Activated effector memory CD4-positive, alpha-beta T cell treated with Interleukin-2 at 50 U/mL for 16 hours (primary cell): ENCODE measurements around the gene FRYL.

Source experiments
- DNase-seq: peaks from one replicate; pipeline ENCODE4 v3.0.0-alpha.2; 2020

The FRYL gene

DNA sequence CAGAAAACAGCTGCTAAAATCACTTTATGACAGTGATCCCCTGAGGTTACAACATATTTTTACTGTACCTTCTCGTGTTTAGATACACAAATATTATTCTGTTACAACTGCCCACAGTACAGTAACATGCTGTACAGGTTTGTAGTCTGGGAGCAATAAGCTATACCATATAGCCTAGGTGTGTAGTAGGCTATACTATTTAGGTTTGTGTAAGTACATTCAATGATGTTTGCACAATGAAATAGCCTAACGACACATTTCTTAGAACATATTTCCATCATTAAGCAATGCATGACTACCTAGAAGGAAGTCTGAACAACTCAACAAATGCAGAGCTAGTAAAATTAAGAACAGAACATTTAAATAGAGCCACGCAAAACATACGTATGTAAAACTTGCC is 177.3 kb downstream of the FRYL start:
- DNase-seq = no peak

DNA sequence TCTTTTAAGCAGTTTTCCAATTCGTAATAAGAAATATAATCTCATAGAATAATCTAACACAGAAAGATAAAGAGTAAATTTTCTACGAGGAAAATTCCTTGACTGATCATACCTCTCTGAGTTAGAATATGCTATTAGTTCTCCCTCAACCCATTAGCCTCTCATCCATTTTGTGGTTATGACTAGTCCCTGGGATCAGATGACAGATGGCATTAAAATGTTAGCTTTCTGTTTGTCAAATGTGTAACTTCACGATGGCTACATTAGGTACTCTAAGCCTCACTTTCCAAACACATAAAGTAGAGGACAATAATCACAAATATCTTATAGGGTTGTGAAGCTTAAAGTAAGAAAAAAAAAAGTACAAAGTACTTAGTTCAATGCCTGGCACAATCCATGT is 177.9 kb downstream of the FRYL start:
- no peak for DNase-seq

DNA sequence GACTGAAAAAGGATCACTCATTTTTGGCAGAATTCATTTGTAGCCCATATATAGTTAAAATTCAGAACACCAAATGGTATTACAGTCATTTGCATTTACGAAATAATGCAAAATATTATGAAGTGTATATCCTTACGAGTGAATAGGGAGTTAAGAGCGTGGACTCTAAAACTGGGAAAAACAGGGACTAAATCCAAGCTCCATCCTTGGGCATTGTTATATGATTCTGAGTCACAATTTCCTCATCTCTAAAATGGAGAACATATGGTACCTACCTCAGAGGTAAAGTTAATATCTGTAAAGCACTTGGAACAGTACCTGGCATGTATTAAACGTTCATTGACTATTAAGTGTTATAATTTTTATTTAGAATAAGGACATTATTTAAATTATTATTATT is 183.7 kb downstream of the FRYL start:
- no peak for DNase-seq

DNA sequence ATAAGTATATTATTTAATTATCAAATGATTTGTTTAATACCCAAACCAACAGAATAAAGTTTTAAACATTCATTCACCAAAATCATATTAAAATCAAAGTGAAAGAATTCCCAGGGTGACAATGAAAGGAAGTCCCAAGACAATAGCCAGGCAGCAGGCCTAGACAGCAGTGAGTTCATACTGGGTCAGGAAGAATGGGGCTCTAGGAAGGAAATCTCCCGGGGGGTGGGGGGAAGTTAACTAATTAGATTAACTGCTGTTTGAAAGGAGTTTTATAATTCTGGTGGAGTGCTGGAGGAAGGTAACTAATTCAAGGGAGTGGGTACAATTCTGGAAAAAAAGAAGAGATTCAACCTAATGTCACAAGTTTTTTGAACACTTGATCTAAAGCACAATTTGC is 185.9 kb downstream of the FRYL start:
- no peak for DNase-seq

- no peak for DNase-seq
Observed at GRCh38 chr4:48591372-48591771, 188.7 kb downstream of the FRYL start.

DNA sequence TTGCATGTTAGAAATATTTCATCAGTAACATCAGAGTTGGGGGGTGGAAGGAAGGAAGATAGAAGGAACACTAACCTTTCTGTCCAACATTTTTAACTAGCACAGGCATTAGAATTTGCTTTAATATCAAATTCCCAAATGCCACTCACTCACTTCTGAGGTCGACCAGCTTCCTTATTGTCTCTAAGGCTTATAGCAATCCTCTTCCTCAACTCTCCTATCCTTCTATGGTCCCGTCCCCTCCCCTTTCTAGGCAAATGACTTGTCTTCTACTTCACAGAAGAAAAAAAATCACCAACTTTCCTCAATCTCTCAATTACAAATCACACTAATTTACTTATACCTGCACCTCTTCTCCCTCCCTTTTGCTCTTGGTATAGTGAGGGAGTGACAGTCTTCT is 189.2 kb downstream of the FRYL start:
- DNase-seq = no peak

DNA sequence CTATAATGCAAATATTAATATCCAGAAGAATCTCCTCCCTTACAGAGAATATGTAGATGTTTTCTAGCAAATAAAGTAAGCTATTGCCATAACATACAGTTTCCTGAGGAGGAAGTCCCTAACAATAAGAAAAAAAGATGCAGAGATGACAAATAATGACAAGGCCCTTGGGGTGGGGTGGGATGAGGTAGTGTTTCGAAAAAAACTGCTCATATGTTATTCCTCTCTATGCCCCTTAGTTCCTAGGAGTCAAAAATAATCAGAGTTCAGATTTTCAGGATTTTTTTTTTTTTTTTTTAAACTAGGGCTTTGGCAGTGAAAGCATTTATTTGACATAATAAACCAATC is 191.0 kb downstream of the FRYL start:
- no peak for DNase-seq

- no peak for DNase-seq
Observed at GRCh38 chr4:48588230-48589097, 191.6 kb downstream of the FRYL start.

DNA sequence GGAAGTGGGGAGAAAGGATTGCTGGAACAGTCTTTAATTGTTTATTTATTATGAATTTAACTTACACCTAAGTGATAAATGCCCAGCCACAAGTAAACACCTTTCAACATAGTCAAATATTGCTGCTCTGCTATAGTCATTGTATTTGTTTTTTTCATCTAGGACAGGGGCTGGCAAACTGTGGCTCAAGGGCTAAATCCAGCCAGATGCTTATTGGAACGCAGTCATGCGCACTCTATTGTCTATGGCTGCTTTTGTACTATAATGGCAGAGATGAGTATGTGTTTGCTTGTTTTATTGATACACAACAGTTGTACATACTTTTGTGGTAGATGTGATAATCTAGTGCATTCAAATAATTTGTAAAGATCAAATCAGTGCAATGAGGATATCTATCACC is 194.7 kb downstream of the FRYL start:
- DNase-seq = no peak

DNA sequence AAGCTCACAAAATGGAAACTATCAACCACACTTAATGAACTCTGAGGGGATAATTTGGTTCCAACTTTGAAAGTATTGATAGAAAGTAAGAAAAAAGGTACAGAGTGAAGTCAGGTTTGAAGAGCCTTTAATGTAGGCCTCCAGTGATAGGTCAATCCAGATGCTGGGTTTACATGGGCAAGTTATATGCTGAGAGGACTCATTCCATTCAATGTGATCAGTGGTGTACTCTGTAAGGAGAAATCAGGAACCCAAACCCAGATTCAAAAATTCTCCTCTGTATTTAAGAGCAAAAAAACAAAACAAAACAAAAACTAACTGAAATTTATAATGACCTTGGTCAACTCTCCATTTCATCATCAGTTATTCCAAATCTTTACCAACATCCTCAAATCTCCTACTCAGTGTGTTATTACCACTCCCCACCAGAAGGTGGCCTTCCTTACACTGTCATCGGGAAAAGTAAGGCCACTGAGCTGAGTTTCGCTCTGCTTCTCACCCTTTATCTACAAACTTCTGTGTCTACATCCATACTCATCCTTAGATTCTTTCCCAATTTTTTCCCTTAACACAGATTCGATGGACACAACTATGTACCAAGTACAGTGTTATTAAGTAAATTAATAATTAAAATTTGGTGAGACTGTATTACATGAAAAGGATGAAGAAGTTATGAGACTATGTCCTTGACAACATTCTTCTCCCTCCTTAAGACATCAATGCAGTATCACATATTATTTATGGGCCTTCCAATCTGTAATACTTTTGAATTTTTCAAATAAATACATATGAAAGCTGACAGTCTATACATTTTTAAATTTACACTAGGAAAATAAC is 201.7 kb downstream of the FRYL start:
- DNase-seq = no peak

DNA sequence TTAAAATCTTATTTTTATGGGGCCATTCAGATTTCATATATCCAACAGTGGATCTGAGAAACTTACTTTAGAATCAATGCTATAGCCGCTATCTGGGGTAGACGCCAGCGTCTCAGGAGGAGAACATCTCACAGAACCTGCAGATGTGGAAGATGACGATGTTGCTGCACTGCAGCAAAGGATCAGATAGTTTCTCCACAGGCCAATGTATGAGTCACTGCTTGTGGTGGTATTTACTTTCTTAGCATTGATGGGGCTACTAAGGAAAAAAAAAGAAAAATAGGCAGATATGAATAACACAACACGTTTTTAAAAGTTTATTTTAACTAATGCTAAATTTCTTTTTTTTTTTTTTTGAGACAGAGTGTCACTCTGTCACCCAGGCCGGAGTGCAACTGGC is 204.1 kb downstream of the FRYL start:
- no peak for DNase-seq

DNA sequence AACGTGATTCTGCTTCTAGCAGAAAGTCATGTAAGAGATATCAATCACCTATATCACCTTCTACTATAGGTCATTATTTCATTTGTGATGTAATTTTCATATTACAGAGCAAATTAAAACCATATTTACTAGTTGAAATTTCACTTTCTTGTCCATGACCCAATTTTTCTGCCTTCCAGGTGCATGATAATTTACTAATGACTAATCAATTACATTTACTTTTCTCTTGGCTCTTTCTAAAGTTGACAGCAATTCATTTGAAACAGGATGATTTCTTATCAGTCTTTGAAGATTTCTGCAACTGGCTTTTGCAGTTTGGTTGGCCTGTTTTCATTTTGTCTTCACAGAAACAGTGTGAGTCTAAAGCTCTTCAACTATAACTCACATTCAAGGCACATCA is 208.6 kb downstream of the FRYL start:
- DNase-seq = no peak

GRCh38 chr4:48570646-48571220 is 209.3 kb downstream of the FRYL start:
- no peak for DNase-seq

DNA sequence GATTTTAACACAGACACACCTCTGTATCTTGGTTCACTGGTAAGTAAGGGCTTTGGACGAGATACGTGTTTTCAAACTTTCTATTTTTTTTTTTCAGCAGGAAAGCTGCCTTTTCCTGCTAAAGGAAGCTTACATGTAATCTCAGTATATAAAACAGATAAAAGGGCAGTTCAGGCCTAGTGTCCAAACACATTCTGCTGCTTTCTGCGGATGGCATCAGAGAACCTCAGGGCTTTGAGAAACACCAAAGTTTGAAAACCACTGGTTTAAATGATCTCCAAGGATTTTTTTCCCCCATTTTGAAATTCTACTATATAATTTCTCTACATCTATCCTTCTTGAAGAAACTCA is 214.1 kb downstream of the FRYL start:
- no peak for DNase-seq

DNA sequence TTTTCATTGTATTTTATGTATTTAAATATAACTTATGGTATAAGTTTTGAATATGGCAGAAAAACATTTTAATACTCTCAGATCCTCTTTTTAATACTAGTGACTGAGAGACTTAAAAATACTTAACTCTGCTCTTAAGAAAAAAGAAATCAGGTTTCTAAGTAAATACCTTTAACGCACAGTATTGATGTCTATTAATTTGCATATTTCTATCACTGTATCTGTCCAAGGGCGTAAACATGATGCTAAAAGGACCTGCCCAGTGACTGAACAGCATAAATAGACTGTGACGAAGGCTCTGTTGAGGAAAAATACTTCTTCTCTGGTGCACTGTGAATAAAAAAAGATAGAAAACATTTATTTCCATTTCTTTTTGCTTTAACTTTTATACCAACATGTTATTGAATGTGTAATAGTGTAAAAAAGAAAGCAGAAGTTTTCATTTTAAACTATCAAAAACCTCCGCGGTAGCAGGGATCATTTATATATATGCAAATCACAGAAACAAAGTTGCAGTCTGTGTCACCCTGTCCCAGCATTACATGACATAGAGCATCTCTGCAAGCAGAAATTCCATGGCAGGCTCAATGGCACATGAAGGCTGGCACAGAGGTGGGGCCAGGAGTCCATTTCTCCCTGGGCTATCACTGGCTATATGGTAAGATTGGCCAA is 214.6 kb downstream of the FRYL start:
- no peak for DNase-seq

- no peak for DNase-seq
Observed at GRCh38 chr4:48564151-48564550, 215.9 kb downstream of the FRYL start.

DNA sequence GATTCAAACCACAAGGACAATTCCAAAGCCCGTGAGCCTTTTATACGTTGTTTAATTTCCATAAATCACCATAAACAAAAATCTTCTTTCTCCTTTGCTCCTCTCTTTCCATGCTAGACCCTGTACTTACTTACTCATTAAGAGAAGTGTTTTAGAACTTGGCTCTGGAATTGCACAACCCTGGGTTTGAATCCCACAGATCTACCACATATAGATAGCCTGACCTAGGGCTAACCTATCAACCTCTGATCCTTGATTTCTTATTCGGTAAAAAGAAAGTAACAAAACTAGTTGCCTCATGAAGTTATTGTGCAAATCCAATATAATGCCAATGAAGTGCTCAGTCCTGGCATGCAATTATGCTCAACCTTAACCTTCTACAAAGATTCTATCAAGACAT is 221.3 kb downstream of the FRYL start:
- DNase-seq = no peak

- no peak for DNase-seq
Observed at GRCh38 chr4:48558026-48558425, 222.1 kb downstream of the FRYL start.

GRCh38 chr4:48557478-48557877 is 222.6 kb downstream of the FRYL start:
- no peak for DNase-seq

GRCh38 chr4:48556268-48556667 is 223.8 kb downstream of the FRYL start:
- DNase-seq = no peak

DNA sequence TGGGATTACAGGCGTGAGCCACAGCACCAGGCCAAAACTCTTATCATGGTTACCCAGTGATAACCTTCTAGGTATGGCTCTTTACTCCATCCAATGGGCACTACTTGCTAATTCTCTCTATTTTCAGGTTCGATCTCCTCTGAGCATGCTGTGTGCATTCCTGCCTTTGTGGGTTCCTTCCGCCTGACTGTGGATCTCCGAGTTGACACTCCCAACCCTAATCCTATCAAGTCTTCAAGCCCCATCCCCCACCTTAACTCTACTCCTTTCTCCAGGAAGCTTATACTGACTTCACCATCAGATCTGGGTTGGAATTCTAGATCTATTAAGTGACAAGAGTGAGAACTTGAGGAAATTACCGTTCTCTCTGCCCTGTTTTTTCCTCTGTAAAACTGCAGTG is 225.5 kb downstream of the FRYL start:
- DNase-seq = no peak

- no peak for DNase-seq
Observed at GRCh38 chr4:48553720-48554119, 226.4 kb downstream of the FRYL start.

DNA sequence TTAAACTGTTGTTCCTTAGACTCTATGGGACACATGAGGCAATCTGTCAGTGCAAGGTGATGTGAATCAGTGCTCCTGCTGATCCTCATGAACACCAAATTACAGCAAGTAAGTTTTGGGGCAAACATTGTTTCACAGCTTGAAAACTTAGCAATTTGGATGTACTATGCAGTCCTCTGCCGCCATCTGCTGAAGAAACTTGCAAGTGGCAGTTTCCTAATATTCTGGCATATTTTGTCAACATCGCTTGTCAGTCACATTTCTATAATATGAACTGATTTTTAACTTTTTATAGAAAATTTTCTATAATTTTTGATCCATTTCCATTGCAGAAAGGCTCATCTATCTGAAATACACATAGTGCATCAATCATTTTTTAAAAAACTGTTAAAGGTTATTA is 233.7 kb downstream of the FRYL start:
- no peak for DNase-seq

DNA sequence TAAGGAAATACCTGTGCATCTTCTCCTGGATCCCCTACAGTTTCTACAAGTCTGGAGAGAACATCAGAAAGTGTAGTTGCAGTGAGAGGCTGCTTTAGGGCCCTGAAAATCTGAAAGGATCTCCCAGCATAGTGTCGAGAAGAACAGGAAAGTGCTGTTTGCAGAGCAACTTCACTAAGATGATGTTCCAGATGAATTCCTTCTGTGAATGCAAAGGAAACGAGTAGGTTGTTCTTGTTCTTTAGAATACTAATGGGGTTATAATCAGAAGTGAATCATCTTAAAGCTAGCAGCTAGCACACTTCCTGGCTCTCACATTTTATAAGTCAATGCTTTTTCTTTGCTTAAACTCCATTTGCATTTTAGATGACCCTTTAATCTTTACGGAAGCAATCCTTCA is 236.3 kb downstream of the FRYL start:
- no peak for DNase-seq
